NB4 (cell line): ENCODE results near the gene GPR173.

ENCODE experiments used
- CTCF ChIP-seq: IDR thresholded peaks from one replicate; pipeline ENCODE4 v1.5.1; 2012; ENCODE audit warnings: low read depth, low read length
- MYC ChIP-seq: IDR thresholded peaks from 2 replicates; pipeline ENCODE4 v1.6.1; 2011; ENCODE audit warnings: low read depth, low read length
- POLR2A ChIP-seq: IDR thresholded peaks from 2 replicates; pipeline ENCODE4 v1.6.1; 2011; ENCODE audit warnings: mild to moderate bottlenecking; ENCODE audit not compliant: insufficient read length; ENCODE audit errors: extremely low read depth

DNA sequence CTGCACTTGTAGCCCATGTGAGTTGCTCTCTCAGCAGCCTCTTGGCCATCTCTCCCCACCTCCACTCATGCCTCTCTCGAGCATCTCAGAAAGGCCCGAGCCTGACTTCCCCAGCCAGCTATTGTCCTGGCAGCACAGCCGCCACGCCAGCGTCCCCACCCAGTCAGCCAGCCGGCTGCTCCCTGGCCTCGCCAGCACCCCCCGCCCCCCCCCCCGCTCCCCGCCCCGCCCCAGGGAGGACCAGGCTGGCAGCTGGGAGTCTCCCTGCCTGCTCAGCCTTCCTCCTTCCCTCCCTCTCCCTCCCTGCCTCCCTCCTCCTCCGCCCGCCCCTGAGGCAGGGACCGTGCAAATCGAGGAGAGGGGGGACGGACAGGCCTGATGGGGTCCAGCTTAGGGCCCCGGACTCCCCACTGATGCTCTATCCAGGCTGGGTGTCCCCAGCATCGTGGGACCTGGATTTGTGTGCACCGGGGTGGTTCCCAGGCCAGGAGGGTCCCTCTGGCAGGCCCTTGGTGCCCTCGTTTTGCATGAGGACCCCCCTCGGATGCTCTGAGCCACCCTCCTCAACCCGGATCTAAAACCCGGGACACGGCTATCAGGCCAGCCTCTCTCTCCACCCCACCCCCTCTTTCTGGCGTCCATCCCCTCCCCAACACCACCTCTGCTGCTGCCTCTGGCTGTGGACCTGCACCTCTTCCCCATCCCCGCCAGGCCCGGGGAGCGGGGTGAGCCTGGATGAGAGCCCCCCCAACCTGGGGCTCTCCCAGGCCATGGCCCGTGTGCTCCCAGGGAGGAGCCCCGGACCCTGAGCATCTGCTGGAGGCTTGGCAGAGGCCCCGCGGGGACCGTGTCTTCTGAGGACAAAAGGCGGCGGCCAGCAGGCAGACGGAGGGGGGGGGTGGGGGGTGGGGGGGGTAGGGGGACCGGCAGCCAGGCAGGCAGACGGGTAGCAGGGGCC lies at the start of gene GPR173:
- TF ChIP-seq POLR2A (no peak), CTCF (no peak), MYC (no peak)
